Heart right ventricle (tissue), 16 donors: ENCODE results near the gene CANT1. TPM values are rescaled to one million over a fixed set of nuclear protein-coding genes. Genes with fewer than 3 reads are reported as not detected.

Experiments
- ATAC-seq, 8 donors: fragments of 200-7000 bp; cut with Tn5 transposase; one replicate each; pipeline ENCODE4 v1.9.1; 2020; ENCODE audit warnings: mild to moderate bottlenecking in 8 of 8, moderate library complexity in 8 of 8, moderate number of reproducible peaks in 1 of 8
- DNase-seq, 2 donors: peaks; one replicate each; pipeline ENCODE4 v3.0.0-alpha.2; 2020
- H3K27ac ChIP-seq, 10 donors: fragments of 200-600 bp; sonication (generic) in 2 of 10; one replicate each; pipeline versions ENCODE4 v1.5.0 to v1.8.0; 2020 to 2022; ENCODE audit warnings: mild to moderate bottlenecking in 3 of 10
- H3K27me3 ChIP-seq, 7 donors: fragments of 200-600 bp; one replicate each; pipeline ENCODE4 v1.8.0; 2021 to 2022; ENCODE audit warnings: mild to moderate bottlenecking in 2 of 7
- H3K36me3 ChIP-seq, 9 donors: fragments of 200-600 bp; sonication (generic) in 1 of 9; one replicate each; pipeline versions ENCODE4 v1.5.0 to v1.8.0; 2020 to 2022; ENCODE audit warnings: mild to moderate bottlenecking in 2 of 9
- H3K4me1 ChIP-seq, 9 donors: fragments of 200-600 bp; sonication (generic) in 1 of 9; one replicate each; pipeline versions ENCODE4 v1.5.0 to v1.8.0; 2020 to 2022; ENCODE audit warnings: mild to moderate bottlenecking in 4 of 9
- H3K4me3 ChIP-seq, 10 donors: fragments of 200-600 bp; sonication (generic) in 2 of 10; one replicate each; pipeline versions ENCODE4 v1.5.0 to v1.8.0; 2020 to 2022; ENCODE audit warnings: mild to moderate bottlenecking in 7 of 10, moderate library complexity in 2 of 10
- H3K9me3 ChIP-seq, 11 donors: fragments of 200-600 bp in 10 of 11; sonication (generic) in 2 of 11; one replicate each; pipeline versions ENCODE4 v1.5.0 to v1.8.0; 2013 to 2022; ENCODE audit warnings: mild to moderate bottlenecking in 2 of 11, control low read depth in 1 of 11, moderate library complexity in 1 of 11
- CTCF ChIP-seq, 9 donors: fragments of 200-600 bp; sonication (generic) in 2 of 9; IDR thresholded peaks; one replicate each; pipeline versions ENCODE4 v1.5.0 to v1.8.0; 2021 to 2022; ENCODE audit warnings: antibody characterized with exemption in 9 of 9, mild to moderate bottlenecking in 5 of 9, moderate library complexity in 1 of 9
- WGBS, 2 donors: extraction: QIAGEN DNeasy Blood & Tissue Kit; methylation state at CpG; one replicate each; pipeline ENCODE4 v1.1.7; 2013; ENCODE audit warnings: inconsistent platforms in 1 of 2; 5-methylcytosine and 5-hydroxymethylcytosine counted together
- intact Hi-C, 10 donors: fragments of 100-400 bp; cut with DNase I; formaldehyde crosslinking; loops; one replicate each; pipeline versions ENCODE4 v1.11.1 to v1.14.2; 2022
- polyA plus RNA-seq, 2 donors: library from polyadenylated mRNA; stranded (reverse); fragments of 200-250 nt; gene quantifications; one replicate each; pipeline ENCODE4 v1.2.3, GENCODE V29; 2013
- total RNA-seq, 10 donors: library from RNA; stranded (reverse); fragmentation: NEBNext Ultra II Directional in 3 of 10; extraction: Animal tissue kit (Norgen Biotek cat#: 25700) in 3 of 10; gene quantifications; one replicate each; pipeline versions ENCODE4 v1.2.1 to v1.2.4, GENCODE V29; 2021 to 2023
- donor health status: Arrhythmogenic right ventricular cardiomyopathy.
- donor health status: ischemic (EF 13 %, LVEDD 7.1; RV severe dilation, severe dysfunction).
- donor health status: healthy with polysubstance abuse.
- donor health status: DM: no; HTN: yes; CAD: no.
- donor health status: DM: no; HTN: no; CAD: no.
- donor health status: ischemic (EF 25% LVEDD 6.9; RV normal size, moderate dysfunction).
- donor health status: ischemic (EF 25% LVEDD 5.7; RV mildly dilated, moderate dysfunction).
- donor health status: healthy.
- donor health status: DM: yes; HTN: yes; CAD: no.
- donor health status: Ischemic cardiomyopathy.
- donor health status: ischemic (EF 35%, LVEDD 5.7; RV mildly dilated, moderate dysfunction).
- donor health status: nonischemic (EF 11% LVEDD 7.7; RV severe dilation, severe dysfunction).
- donor health status: DM: yes; HTN: yes; CAD: no.
- donor health status: PGD.
- donor health status: ischemic (EF 29% LVEDD 5.4; RV normal size, mild dysfunction).
- donor health status: nonischemic (EF 23%, LVEDD 6.1; RV moderate dilation, normal function).

CANT1 gene
- total and polyA plus RNA-seq, 12 donors: 4.1 to 33.4 (median 23.8) TPM

- intact Hi-C loops: loop anchor here in 2 of 10 donors (10.0 kb wide), 2 partner anchors 49 to 399 kb away; no protein-coding TSS in a partner anchor
- Histone ChIP-seq H3K27me3 (no peaks in the 10 kb centered on the region), H3K27ac (peak overlapping the region in 1 of 10 donors; percentile 22), H3K9me3 (no peaks in the 10 kb centered on the region), H3K36me3 (peaks cover 0 to 95% (median 20%) of the 10 kb centered on the region in 9 donors), H3K4me3 (no peak overlapping the region), H3K4me1 (peaks cover 0 to 40% (median 19%) of the 10 kb centered on the region in 9 donors)
- DNase-seq (no peak), ATAC-seq (peak in 1 of 8 donors; percentile 6)
- no peak for TF ChIP-seq CTCF (IDR thresholded peaks at IDR 0.05)
- 71 to 72% methylated on average over 18 of the region's 18 CpGs for WGBS, 2 donors
Measured at GRCh38 chr17:78995761-78996451, 13.7 kb downstream of the CANT1 start.

GRCh38 chr17:78995022-78995760, 14.4 kb downstream of the CANT1 start:
- Histone ChIP-seq H3K27me3 (no peaks in the 10 kb centered on the region), H3K4me3 (no peak overlapping the region), H3K4me1 (peaks cover 0 to 40% (median 19%) of the 10 kb centered on the region in 9 donors), H3K27ac (no peak overlapping the region), H3K36me3 (peaks cover 0 to 98% (median 20%) of the 10 kb centered on the region in 9 donors), H3K9me3 (no peaks in the 10 kb centered on the region)
- WGBS, 2 donors: 94 to 95% methylated on average over 31 to 34 of the region's 34 CpGs
- no peak for TF ChIP-seq CTCF (IDR thresholded peaks at IDR 0.05)
- DNase-seq (no peak), ATAC-seq (no peak)
- intact Hi-C loops: loop anchor here in 2 of 10 donors (10.0 kb wide), 2 partner anchors 50 to 400 kb away; no protein-coding TSS in a partner anchor

GRCh38 chr17:78993981-78994671, 15.4 kb downstream of the CANT1 start:
- no peak for ATAC-seq
- intact Hi-C loops: loop anchor here in 2 of 10 donors (10.0 kb wide), 2 partner anchors 51 to 401 kb away; no protein-coding TSS in a partner anchor
- Histone ChIP-seq H3K27me3 (no peaks in the 10 kb centered on the region), H3K27ac (no peak overlapping the region), H3K36me3 (peaks cover 0 to 97% (median 20%) of the 10 kb centered on the region in 9 donors), H3K4me3 (no peak overlapping the region), H3K4me1 (peaks cover 0 to 39% (median 19%) of the 10 kb centered on the region in 9 donors), H3K9me3 (no peaks in the 10 kb centered on the region)
- 92 to 98% methylated on average over 21 to 22 of the region's 22 CpGs for WGBS, 2 donors
- no peak for TF ChIP-seq CTCF (IDR thresholded peaks at IDR 0.05)
- DNase-seq: peak in 1 of 2 donors; percentile 4
